GM18511 (cell line): ENCODE data around the gene SPDYA.
A peak's percentile ranks its signal among the peaks of the same experiment; 100 is the strongest.

ENCODE experiments used
- ATAC-seq: cut with Tn5 transposase; IDR thresholded peaks from one replicate; pipeline ENCODE4 v1.9.1; 2021; ENCODE audit warnings: mild to moderate bottlenecking, moderate library complexity; ENCODE audit not compliant: unreplicated experiment

Gene SPDYA

DNA sequence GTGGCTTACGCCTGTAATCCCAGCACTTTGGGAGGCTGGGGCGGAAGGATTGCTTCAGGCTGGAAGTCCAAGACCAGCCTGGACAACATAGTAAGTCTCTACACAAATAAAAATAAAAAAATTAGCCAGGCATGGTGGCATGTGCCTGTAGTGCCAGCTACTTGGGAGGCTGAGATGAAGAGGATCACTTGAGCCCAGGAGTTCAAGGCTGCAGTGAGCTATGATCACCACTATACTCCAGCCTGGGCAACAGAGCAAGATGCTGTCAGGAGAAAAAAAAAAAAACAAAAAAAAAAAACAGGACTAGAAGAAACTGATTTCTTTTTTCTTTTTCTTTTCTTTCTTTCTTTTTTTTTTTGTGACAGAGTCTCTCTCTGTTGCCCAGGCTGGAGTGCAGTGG, 13.6 kb downstream of the SPDYA start:
- ATAC-seq: no peak

DNA sequence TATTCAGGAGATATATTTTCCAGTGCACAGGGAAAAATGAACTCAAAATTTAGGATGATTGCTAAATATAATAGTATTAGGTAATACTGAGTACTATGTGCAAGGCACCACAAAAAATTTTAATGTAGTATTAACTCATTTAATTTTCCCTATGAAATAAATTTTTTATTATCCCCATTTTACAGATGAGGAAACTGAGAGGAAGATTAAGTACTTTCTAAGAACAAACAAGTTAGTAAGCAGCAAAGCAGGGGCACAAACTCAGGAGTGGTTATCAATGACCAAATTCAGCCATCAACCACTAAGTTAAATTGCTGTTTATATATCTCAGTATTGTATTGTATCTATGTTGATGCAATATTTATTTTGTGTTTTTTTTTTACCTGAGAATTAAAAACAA, 14.2 kb downstream of the SPDYA start:
- no peak for ATAC-seq

- ATAC-seq: no peak
These were observed 17.7 kb downstream of the SPDYA start for GRCh38 chr2:28828382-28828781.

- no peak for ATAC-seq
These were observed 23.3 kb downstream of the SPDYA start for GRCh38 chr2:28833740-28834470.

DNA sequence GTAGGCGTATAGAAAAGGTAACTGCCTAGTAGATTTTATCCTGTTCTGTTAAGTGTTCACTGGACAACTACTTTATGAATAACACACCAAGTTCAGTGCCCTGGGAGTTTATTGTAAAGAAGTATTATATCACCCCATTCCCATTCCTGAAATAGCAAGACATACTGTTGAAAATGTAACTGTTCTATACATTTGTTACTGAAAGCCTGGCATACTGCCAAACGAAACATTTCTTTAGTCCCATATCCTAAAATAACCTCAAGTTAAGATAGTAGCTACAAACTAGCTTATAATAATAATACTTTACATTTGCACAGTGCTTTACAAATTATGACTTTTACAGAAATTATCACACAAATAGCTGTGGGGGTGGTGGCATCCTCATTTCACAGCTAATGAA, 25.1 kb downstream of the SPDYA start:
- ATAC-seq: no peak

DNA sequence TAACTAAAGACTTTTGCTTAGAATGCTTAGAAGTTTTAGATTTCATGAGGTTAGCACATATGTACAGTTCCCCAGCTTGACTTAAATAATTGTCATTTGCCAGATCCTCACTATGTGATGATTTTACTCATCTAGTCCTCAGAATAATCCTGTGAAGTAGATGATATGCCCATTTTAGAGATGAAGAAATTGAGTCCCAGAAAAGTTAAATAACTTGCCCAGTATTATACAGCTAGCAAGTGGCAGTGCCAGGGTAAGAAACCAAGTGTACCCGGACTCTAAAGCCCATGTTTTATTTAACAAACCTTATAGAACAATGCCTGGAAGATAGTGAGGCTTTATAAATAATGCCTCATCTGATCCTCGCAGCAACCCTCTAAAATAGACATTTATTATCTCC, 28.3 kb downstream of the SPDYA start:
- ATAC-seq: no peak

DNA sequence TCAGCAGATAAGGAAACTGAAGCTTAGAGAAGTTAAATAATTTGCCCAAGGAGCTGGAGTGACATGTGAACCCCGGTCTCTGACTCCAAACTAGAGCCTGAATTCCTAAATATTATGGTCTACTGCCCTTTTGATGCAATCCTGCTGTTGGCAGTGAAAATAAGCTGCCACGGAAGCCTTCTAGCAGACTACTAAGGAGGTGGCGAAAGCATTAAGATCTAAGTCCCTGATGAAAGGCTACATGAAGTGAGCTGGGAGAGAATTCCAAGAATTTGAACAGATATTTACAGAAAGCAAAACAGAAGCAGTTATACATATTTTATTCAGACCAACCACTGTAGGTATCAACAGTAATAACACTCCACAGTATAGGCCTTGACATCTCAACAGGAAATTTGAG, 31.4 kb downstream of the SPDYA start:
- ATAC-seq: no peak

- no peak for ATAC-seq
These were observed 44.6 kb downstream of the SPDYA start for GRCh38 chr2:28855193-28855592.

- no peak for ATAC-seq
These were observed 45.3 kb downstream of the SPDYA start for GRCh38 chr2:28855977-28856376.

DNA sequence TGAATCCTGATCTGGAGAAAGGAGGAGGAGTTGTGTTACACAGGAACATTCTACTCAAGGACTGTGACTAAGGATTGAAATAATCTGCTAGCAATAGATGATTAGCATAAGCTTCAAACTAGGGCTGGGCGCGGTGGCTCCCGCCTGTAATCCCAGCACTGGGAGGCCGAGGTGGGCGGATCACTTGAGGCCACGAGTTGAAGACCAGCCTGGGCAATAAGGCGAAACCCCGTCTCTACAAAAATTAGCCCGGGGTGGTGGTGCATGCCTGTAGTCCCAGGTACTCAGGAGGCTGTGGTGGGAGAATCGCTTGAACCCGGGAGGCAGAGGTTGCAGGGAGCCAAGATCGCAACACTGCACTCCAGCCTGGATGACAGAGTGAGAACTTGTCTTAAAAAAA, 58.0 kb downstream of the SPDYA start:
- ATAC-seq: no peak

- peak; percentile 32 for ATAC-seq
These were observed 59.0 kb downstream of the SPDYA start for GRCh38 chr2:28869494-28870145.

GRCh38 chr2:28870146-28870891, 59.7 kb downstream of the SPDYA start, which contains the start of gene TRMT61B:
TRMT61B (minus strand) TSS chr2:28870309; CDS start chr2:28870277, 32 bp downstream.
- ATAC-seq: peak; percentile 97

- ATAC-seq: no peak
These were observed 61.0 kb downstream of the SPDYA start for GRCh38 chr2:28871620-28872019.

- ATAC-seq: no peak
These were observed 69.6 kb downstream of the SPDYA start for GRCh38 chr2:28880193-28880592.

GRCh38 chr2:28893488-28893887, 82.9 kb downstream of the SPDYA start:
- no peak for ATAC-seq

DNA sequence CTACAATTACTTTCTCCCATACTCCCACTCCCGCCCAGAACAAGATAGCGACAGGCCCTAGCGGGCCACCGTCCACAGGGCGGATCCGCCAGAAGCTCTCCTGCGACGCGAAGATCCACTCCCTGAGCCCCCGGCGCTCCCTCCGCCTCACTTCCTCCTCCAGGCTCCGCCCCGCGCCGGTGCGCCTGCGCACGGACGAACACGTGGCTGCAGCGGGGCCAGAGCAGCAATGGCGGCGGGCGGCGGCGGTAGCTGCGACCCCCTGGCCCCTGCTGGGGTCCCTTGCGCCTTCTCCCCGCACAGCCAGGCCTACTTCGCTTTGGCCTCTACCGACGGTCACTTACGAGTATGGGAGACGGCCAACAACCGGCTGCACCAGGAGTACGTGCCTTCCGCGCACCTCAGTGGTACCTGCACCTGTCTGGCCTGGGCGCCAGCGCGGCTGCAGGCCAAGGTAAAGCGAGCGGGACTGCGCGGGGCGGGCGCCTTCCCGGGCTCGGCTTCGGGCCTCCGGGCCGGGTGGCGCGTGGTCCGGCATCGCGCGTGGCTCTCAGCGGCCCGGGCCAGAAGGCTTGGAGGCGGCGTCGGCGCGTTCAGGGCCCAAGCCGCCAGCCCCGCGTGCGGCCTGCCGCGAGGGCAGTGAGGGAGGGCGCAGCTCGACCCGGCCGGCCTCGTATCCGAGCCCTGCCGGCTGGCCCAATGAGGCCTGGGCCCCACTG, 84.0 kb downstream of the SPDYA start, which contains the start of gene WDR43:
Gene WDR43 (plus strand): TSS at position 198 of the 719 bp plus-strand sequence. CDS start 32 bp downstream, at position 230.
- peak; percentile 84 for ATAC-seq

- peak; percentile 44 for ATAC-seq
These were observed 84.7 kb downstream of the SPDYA start for GRCh38 chr2:28895189-28895893.

DNA sequence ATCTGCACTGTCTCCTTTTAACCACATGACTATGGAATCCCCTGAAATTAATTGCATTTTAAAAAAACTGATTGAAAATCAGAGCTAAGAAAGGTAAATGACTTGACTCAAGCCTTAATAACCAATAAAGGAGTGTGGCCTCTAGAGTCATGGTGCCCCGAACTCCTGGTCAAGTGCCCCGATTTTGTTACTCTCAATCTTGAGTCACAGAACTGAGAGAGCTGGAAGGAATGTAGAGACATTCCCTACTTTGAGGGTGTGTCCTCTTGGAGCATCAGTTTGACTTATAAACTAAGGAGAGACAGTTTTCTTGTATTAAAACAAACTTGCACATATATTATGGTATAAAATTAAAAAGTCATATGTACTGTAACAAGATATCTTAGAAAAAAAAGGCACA, 86.3 kb downstream of the SPDYA start:
- no peak for ATAC-seq

- ATAC-seq: no peak
These were observed 87.4 kb downstream of the SPDYA start for GRCh38 chr2:28898048-28898447.
